Pancreas (tissue), 10 donors: ENCODE measurements around the gene DLG2. TPM values are rescaled to one million over a fixed set of nuclear protein-coding genes. Genes with fewer than 3 reads are reported as not detected.
A peak's percentile ranks its signal among the peaks of the same experiment; 100 is the strongest.

Experiments
- ATAC-seq, 4 donors: fragments of 200-7000 bp; cut with Tn5 transposase; one replicate each; pipeline versions ENCODE4 v1.8.0 to v1.9.1; 2020; ENCODE audit warnings: mild to moderate bottlenecking in 4 of 4, moderate library complexity in 4 of 4
- DNase-seq, 6 donors: peaks; one replicate each; pipeline ENCODE4 v3.0.0-alpha.2; 2020
- FAIRE-seq: peaks from 2 replicates; lab custom pipeline; 2012; peaks lifted over from hg19 to GRCh38; lab: Jason Lieb, UNC
- H3K27ac ChIP-seq, 4 donors: fragments of 200-600 bp; sonication (generic); 1 replicate in 3 of 4; 2 replicates in 1 of 4; pipeline versions ENCODE4 v1.5.0 to v1.8.0; 2020
- H3K27me3 ChIP-seq, 4 donors: fragments of 200-600 bp; one replicate each; pipeline ENCODE4 v1.8.0; 2021
- H3K36me3 ChIP-seq, 3 donors: fragments of 200-600 bp; sonication (generic) in 1 of 3; one replicate each; pipeline versions ENCODE4 v1.5.0 to v1.8.0; 2020 to 2021
- H3K4me1 ChIP-seq, 3 donors: fragments of 200-600 bp; one replicate each; pipeline ENCODE4 v1.8.0; 2021
- H3K4me3 ChIP-seq, 4 donors: fragments of 200-600 bp; sonication (generic) in 2 of 4; one replicate each; pipeline versions ENCODE4 v1.5.0 to v1.8.0; 2020 to 2021
- H3K9me3 ChIP-seq, 4 donors: fragments of 200-600 bp; one replicate each; pipeline ENCODE4 v1.8.0; 2021
- WGBS, 2 donors: extraction: QIAGEN DNeasy Blood & Tissue Kit; methylation state at CpG; one replicate each; pipeline ENCODE4 v1.1.7; 2013; 5-methylcytosine and 5-hydroxymethylcytosine counted together
- intact Hi-C, 3 donors: fragments of 100-400 bp; cut with DNase I; formaldehyde crosslinking; loops; one replicate each; pipeline versions ENCODE4 v1.11.1 to v1.14.2; 2022
- polyA plus RNA-seq, 2 donors: library from polyadenylated mRNA; stranded (reverse); fragments of 200-250 nt; gene quantifications; one replicate each; pipeline ENCODE4 v1.2.3, GENCODE V29; 2013
- total RNA-seq, 6 donors: library from RNA; stranded (reverse); fragmentation: NEBNext Ultra II Directional in 4 of 6; extraction: Animal tissue kit (Norgen Biotek cat#: 25700) in 4 of 6; gene quantifications; one replicate each; pipeline versions ENCODE4 v1.2.1 to v1.2.4, GENCODE V29; 2021 to 2023
- TF ChIP-seq, protein P1 (sequence below), 4 donors: fragments of 200-600 bp; sonication (generic) in 3 of 4; IDR thresholded peaks; one replicate each; pipeline versions ENCODE4 v1.5.0 to v1.8.0; 2021; ENCODE audit warnings: antibody characterized with exemption in 4 of 4
- donor health status: healthy with polysubstance abuse.
- donor health status: DM: no; HTN: no; CAD: no; lungs with moderate emphysema.
- donor health status: DM: no; HTN: no; CAD: no.
- donor health status: control.
- donor health status: control.
- donor health status: Bipolar disorder and iron deficiency.
- donor health status: DM: yes; HTN: yes; CAD: no.
- donor health status: DM: no; HTN: no; CAD: no.
- donor health status: DM: no; HTN: no; CAD: no.
- donor health status: DM: yes; HTN: yes; CAD: no.

DLG2 gene
- total and polyA plus RNA-seq, 8 donors = 1.2 to 5.4 (median 3.6) TPM

- no peak for ATAC-seq
- H3K4me3 ChIP-seq = no peak overlapping the region
- 29 to 44% methylated on average over 3 of the region's 3 CpGs for WGBS, 2 donors
- no peak for FAIRE-seq
- no peaks in the 10 kb centered on the region for H3K36me3 ChIP-seq
- H3K9me3 ChIP-seq = no peaks in the 10 kb centered on the region
- TF ChIP-seq, protein P1, sequence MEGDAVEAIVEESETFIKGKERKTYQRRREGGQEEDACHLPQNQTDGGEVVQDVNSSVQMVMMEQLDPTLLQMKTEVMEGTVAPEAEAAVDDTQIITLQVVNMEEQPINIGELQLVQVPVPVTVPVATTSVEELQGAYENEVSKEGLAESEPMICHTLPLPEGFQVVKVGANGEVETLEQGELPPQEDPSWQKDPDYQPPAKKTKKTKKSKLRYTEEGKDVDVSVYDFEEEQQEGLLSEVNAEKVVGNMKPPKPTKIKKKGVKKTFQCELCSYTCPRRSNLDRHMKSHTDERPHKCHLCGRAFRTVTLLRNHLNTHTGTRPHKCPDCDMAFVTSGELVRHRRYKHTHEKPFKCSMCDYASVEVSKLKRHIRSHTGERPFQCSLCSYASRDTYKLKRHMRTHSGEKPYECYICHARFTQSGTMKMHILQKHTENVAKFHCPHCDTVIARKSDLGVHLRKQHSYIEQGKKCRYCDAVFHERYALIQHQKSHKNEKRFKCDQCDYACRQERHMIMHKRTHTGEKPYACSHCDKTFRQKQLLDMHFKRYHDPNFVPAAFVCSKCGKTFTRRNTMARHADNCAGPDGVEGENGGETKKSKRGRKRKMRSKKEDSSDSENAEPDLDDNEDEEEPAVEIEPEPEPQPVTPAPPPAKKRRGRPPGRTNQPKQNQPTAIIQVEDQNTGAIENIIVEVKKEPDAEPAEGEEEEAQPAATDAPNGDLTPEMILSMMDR (IDR thresholded peaks at IDR 0.05) = no peak
- no peak for DNase-seq
- H3K4me1 ChIP-seq = peaks cover 4 to 16% (median 13%) of the 10 kb centered on the region in 3 donors
- intact Hi-C loops = no loop called here
- no peaks in the 10 kb centered on the region for H3K27me3 ChIP-seq
- peak overlapping the region in 2 of 4 donors; percentile 6 to 98 for H3K27ac ChIP-seq
Measured at GRCh38 chr11:85666687-85667086, 39.5 kb upstream of the DLG2 start.

GRCh38 chr11:85665733-85666132, 38.6 kb upstream of the DLG2 start:
- 41 to 44% methylated on average over 5 of the region's 5 CpGs for WGBS, 2 donors
- intact Hi-C loops = no loop called here
- FAIRE-seq (no peak), ATAC-seq (peak in 1 of 4 donors; percentile 23), DNase-seq (no peak)
- peak overlapping the region in 2 of 4 donors; percentile 98 to 99 for H3K27ac ChIP-seq
- TF ChIP-seq, protein P1 (IDR thresholded peaks at IDR 0.05) = no peak
- H3K27me3 ChIP-seq = no peaks in the 10 kb centered on the region
- H3K4me3 ChIP-seq = peak overlapping the region in 2 of 4 donors; percentile 79 to 89
- no peaks in the 10 kb centered on the region for H3K36me3 ChIP-seq
- H3K4me1 ChIP-seq = peaks cover 4 to 19% (median 16%) of the 10 kb centered on the region in 3 donors
- no peaks in the 10 kb centered on the region for H3K9me3 ChIP-seq

DNA sequence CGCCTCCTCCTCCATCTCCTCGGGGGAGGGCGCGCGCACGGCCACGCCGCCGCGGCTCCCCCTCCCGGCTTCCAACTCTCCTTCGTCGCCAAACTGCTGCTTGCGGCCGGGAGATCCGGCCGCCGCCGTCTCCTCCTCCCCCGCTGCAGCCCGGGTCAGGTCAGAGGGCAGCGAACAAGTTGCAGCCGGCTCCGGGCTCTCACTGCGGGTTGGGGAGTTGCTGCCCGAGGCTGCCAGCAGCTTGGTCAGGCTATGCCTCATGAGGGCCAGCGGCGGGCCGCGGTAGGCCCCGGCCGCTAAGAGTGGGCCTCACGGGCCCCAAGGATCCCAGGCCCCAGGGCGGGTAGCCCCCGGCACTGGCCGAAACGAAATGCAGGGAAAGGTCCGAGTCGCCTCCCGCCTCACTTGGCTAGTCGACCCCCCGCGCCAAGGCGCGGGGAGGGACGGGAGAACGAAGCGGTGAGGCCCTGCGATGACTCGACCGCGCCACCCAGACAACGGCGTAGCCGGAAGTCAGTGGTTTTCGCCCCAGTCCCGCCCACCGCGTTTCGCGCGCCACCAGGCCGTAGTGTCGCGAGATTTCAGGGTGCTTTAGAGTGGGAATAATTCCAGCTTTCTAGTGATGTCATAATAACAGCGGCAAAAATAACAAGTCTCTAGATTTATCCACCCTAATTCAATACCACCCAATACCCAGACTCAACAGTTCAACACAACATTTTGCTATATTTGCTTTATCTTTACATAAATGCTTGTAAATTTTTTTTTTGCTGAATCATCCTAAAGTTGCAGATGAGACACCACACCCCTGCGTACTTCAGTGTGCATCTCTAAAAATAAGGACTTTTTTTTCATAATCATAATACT, 37.7 kb upstream of the DLG2 start, which contains the start of gene CREBZF:
Gene CREBZF, minus strand, starts transcription at position 515 of the 867 bp plus-strand sequence. Its CDS starts 254 bp downstream, at position 261.
- peaks cover 5 to 28% (median 18%) of the 10 kb centered on the region in 3 donors for H3K4me1 ChIP-seq
- peak within 1 kb of the TSS; percentile 97 to 99 (median 98) for H3K27ac ChIP-seq
- 0 to 1% methylated on average over 58 to 67 of the region's 67 CpGs for whole genome bisulfite sequencing, 2 donors
- no peaks in the 10 kb centered on the region for H3K9me3 ChIP-seq
- TF ChIP-seq, protein P1 (IDR thresholded peaks at IDR 0.05) = no peak
- peak; percentile 70 for FAIRE-seq
- H3K27me3 ChIP-seq = no peaks in the 10 kb centered on the region
- peak; percentile 93 to 97 (median 95) for DNase-seq
- intact Hi-C loops = no loop called here
- ATAC-seq = peak; percentile 90 to 97 (median 94)
- H3K36me3 ChIP-seq = peaks cover 0 to 6% (median 0%) of the 10 kb centered on the region in 3 donors
- peak within 1 kb of the TSS; percentile 66 to 89 (median 78) for H3K4me3 ChIP-seq

DNA sequence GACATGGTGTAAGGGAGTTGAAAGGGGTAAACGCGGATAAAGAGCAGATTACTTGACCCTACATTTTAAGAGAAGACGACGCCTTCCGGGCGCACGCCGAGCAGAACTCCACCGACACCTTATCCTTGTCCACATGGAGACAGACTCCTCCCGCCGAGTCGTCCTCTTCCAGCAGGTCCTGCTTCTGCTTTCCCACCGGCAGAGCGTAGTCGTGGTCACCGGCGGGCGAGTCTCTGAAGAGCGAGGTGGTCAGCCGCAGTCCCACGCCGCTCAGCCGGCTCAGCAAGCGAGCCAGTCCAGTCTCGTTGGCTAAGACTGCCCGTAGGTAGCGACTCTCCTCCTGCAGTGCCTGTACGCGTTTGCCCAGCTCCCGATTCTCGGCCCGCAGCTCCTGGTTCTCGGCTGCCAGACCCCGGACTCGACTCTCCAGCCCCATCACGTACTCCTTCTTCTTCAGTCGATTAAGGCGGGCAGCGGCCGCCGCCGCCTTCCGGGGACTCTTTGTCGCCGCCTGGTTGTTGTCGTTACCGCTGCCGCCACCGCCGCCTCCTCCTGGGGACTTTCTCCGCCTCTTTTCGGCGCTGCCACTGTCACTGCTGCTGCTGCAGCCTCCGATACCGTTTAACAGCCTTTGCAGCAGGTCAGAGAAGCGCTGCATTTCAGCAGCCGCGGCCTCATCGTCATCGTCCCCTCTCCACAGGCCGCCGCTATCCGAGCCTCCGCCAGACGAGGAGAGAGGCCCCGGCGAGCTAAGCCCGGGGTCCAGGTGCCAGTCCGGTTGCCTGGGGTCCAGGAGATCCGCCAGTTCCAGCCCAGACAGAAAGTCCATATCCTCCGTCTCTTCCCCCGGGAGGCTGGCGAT, 36.8 kb upstream of the DLG2 start:
- peaks cover 0 to 9% (median 4%) of the 10 kb centered on the region in 3 donors for H3K36me3 ChIP-seq
- H3K27ac ChIP-seq = peak overlapping the region; percentile 97 to 99 (median 98)
- DNase-seq (peak; percentile 81 to 93 (median 82)), ATAC-seq (peak; percentile 72 to 87 (median 82)), FAIRE-seq (no peak)
- intact Hi-C loops = no loop called here
- TF ChIP-seq, protein P1 (IDR thresholded peaks at IDR 0.05) = peak in 2 of 4 donors; percentile 28 to 51
- WGBS, 2 donors = 0% methylated on average over 70 to 73 of the region's 73 CpGs
- peaks cover 13 to 37% (median 27%) of the 10 kb centered on the region in 3 donors for H3K4me1 ChIP-seq
- peak overlapping the region; percentile 66 to 89 (median 78) for H3K4me3 ChIP-seq
- H3K27me3 ChIP-seq = no peaks in the 10 kb centered on the region
- no peaks in the 10 kb centered on the region for H3K9me3 ChIP-seq
